Mesenchymal stem cell (in vitro differentiated cells and primary cell): Measurements from ENCODE around the gene STMN3.
"Not testable (repeated sequence)": the region's sequence is repeated elsewhere in the genome, so short reads cannot be mapped to it uniquely, and the experiment has no call there.

Experiments used
- DNase-seq: peaks from one replicate; pipeline ENCODE4 v3.0.0-alpha.2; 2013
- H2AFZ ChIP-seq: one replicate; pipeline ENCODE4 v1.6.1; 2013; ENCODE audit warnings: low read depth, mild to moderate bottlenecking, control low read depth, inconsistent platforms, low read length, moderate library complexity
- H2AK5ac ChIP-seq: 2 replicates; pipeline ENCODE4 v1.6.1; 2013; ENCODE audit warnings: low read length, moderate library complexity, mild to moderate bottlenecking, inconsistent platforms; ENCODE audit not compliant: severe bottlenecking
- H2BK120ac ChIP-seq: one replicate; pipeline ENCODE4 v1.6.1; 2013; ENCODE audit warnings: low read depth, mild to moderate bottlenecking, inconsistent platforms, low read length, moderate library complexity
- H2BK12ac ChIP-seq, 2 experiments: one replicate each; pipeline ENCODE4 v1.6.1; 2013; ENCODE audit warnings: inconsistent platforms in 2 of 2, low read length in 2 of 2, mild to moderate bottlenecking in 2 of 2, moderate library complexity in 2 of 2, control low read depth in 1 of 2
- H2BK15ac ChIP-seq: one replicate; pipeline ENCODE4 v1.6.1; 2013; ENCODE audit warnings: mild to moderate bottlenecking, low read depth, inconsistent platforms; ENCODE audit not compliant: poor library complexity, severe bottlenecking
- H2BK5ac ChIP-seq: 2 replicates; pipeline ENCODE4 v1.6.1; 2013; ENCODE audit warnings: low read depth, mild to moderate bottlenecking, low read length, control low read depth, inconsistent platforms; ENCODE audit not compliant: poor library complexity, severe bottlenecking
- H3K14ac ChIP-seq, 2 experiments: one replicate each; pipeline ENCODE4 v1.6.1; 2013; ENCODE audit warnings: inconsistent platforms in 2 of 2, low read length in 2 of 2, control low read depth in 1 of 2, mild to moderate bottlenecking in 1 of 2, moderate library complexity in 1 of 2
- H3K18ac ChIP-seq, 2 experiments: one replicate each; pipeline ENCODE4 v1.6.1; 2013; ENCODE audit warnings: inconsistent platforms in 2 of 2, low read length in 2 of 2, control low read depth in 1 of 2, low read depth in 1 of 2, mild to moderate bottlenecking in 1 of 2
- H3K23ac ChIP-seq, 2 experiments: one replicate each; pipeline ENCODE4 v1.6.1; 2013; ENCODE audit warnings: inconsistent platforms in 2 of 2, low read length in 2 of 2, mild to moderate bottlenecking in 2 of 2, moderate library complexity in 2 of 2, control low read depth in 1 of 2
- H3K27ac ChIP-seq: 2 replicates; pipeline ENCODE4 v1.5.1; 2013; ENCODE audit warnings: mild to moderate bottlenecking, moderate library complexity, low read length, control low read depth, inconsistent platforms; ENCODE audit not compliant: poor library complexity, severe bottlenecking
- H3K27me3 ChIP-seq, 2 experiments: 2 replicates each; pipeline versions ENCODE4 v1.6.1 to v1.7.0; 2013; ENCODE audit warnings: low read length in 2 of 2, mild to moderate bottlenecking in 2 of 2, moderate library complexity in 2 of 2, control low read depth in 1 of 2, inconsistent platforms in 1 of 2; ENCODE audit not compliant: control insufficient read depth in 1 of 2, insufficient read depth in 1 of 2
- H3K36me3 ChIP-seq, 2 experiments: 2 replicates each; pipeline versions ENCODE4 v1.6.1 to v1.7.0; 2013; ENCODE audit warnings: low read length in 2 of 2, control low read depth in 1 of 2, inconsistent platforms in 1 of 2, low read depth in 1 of 2, mild to moderate bottlenecking in 1 of 2; ENCODE audit not compliant: insufficient read depth in 2 of 2, control insufficient read depth in 1 of 2
- H3K4ac ChIP-seq, 2 experiments: one replicate each; pipeline ENCODE4 v1.6.1; 2013; ENCODE audit warnings: inconsistent platforms in 2 of 2, low read length in 2 of 2, mild to moderate bottlenecking in 2 of 2, moderate library complexity in 2 of 2, control low read depth in 1 of 2, low read depth in 1 of 2
- H3K4me1 ChIP-seq: 2 replicates; pipeline ENCODE4 v1.6.1; 2013; ENCODE audit warnings: low read depth, low read length, control low read depth; ENCODE audit not compliant: control insufficient read depth, insufficient read depth
- H3K4me2 ChIP-seq: 2 replicates; pipeline ENCODE4 v1.6.1; 2013; ENCODE audit warnings: low read length, mild to moderate bottlenecking, inconsistent platforms; ENCODE audit not compliant: poor library complexity, severe bottlenecking
- H3K4me3 ChIP-seq, 2 experiments: 2 replicates each; pipeline versions ENCODE4 v1.5.1 to v1.7.0; 2013; ENCODE audit warnings: low read length in 2 of 2, mild to moderate bottlenecking in 2 of 2, control low read depth in 1 of 2, low read depth in 1 of 2; ENCODE audit not compliant: insufficient read depth in 1 of 2
- H3K79me1 ChIP-seq: replicated peaks from 2 replicates; pipeline ENCODE4 v1.6.1; 2013; ENCODE audit warnings: mild to moderate bottlenecking, control low read depth, low read length, inconsistent platforms; ENCODE audit not compliant: poor library complexity, severe bottlenecking
- H3K9ac ChIP-seq: 2 replicates; pipeline ENCODE4 v1.7.0; 2013; ENCODE audit warnings: mild to moderate bottlenecking, low read length, moderate library complexity
- H3K9me3 ChIP-seq: 2 replicates; pipeline ENCODE4 v1.7.0; 2013; ENCODE audit warnings: mild to moderate bottlenecking, low read length; ENCODE audit not compliant: control insufficient read depth
- H4K8ac ChIP-seq: one replicate; pipeline ENCODE4 v1.6.1; 2013; ENCODE audit warnings: inconsistent platforms, mild to moderate bottlenecking, low read length, moderate library complexity
- H4K91ac ChIP-seq: one replicate; pipeline ENCODE4 v1.6.1; 2013; ENCODE audit warnings: mild to moderate bottlenecking, low read length, inconsistent platforms
- WGBS: methylation state at CpG from one replicate; pipeline ENCODE4 v1.1.7; 2013; ENCODE audit warnings: mixed read lengths; 5-methylcytosine and 5-hydroxymethylcytosine counted together

STMN3 gene

GRCh38 chr20:63602321-63602720 lies 50.9 kb downstream of the STMN3 start:
- H3K4ac ChIP-seq, result no peak overlapping the region
- no peak overlapping the region for H4K91ac ChIP-seq

GRCh38 chr20:63601679-63602078 lies 51.5 kb downstream of the STMN3 start:
- H4K8ac ChIP-seq, H2AFZ ChIP-seq, H3K4me2 ChIP-seq, H2BK5ac ChIP-seq, H2BK12ac ChIP-seq, H2AK5ac ChIP-seq, H3K4me1 ChIP-seq, H3K27ac ChIP-seq, H3K23ac ChIP-seq, H3K14ac ChIP-seq, H4K91ac ChIP-seq, H3K4ac ChIP-seq, H3K9ac ChIP-seq, H3K18ac ChIP-seq, H2BK120ac ChIP-seq, H3K4me3 ChIP-seq, H3K9me3 ChIP-seq, H3K27me3 ChIP-seq, DNase-seq, H2BK15ac ChIP-seq: not testable (repeated sequence)
- H3K79me1 ChIP-seq, result peaks cover 35% of the 10 kb centered on the region
- WGBS, result 68% methylated on average over 3 of the region's 8 CpGs
- peaks cover 52 to 56% of the 10 kb centered on the region in 2 experiments for H3K36me3 ChIP-seq

More at GRCh38 chr20:63602321-63602720, 50.9 kb downstream of the STMN3 start:
- H2BK5ac ChIP-seq, result no peak overlapping the region
- no peaks in the 10 kb centered on the region for H3K9me3 ChIP-seq
- no peak overlapping the region for H2AFZ ChIP-seq
- no peak overlapping the region for H2BK15ac ChIP-seq
- no peak overlapping the region for H3K23ac ChIP-seq
- peak overlapping the region; percentile 20 for H4K8ac ChIP-seq
- no peak overlapping the region for H3K18ac ChIP-seq
- peaks cover 36% of the 10 kb centered on the region for H3K79me1 ChIP-seq
- no peak overlapping the region for H3K4me3 ChIP-seq
- DNase-seq, result no peak
- WGBS, result 94% methylated on average over 3 of the region's 3 CpGs
- peaks cover 2% of the 10 kb centered on the region for H3K4me1 ChIP-seq
- H3K9ac ChIP-seq, result no peak overlapping the region
- H3K27ac ChIP-seq, result no peak overlapping the region
- H2BK12ac ChIP-seq, result no peak overlapping the region
- peaks cover 52 to 56% of the 10 kb centered on the region in 2 experiments for H3K36me3 ChIP-seq
- H2BK120ac ChIP-seq, result no peak overlapping the region
- H3K4me2 ChIP-seq, result no peak overlapping the region
- no peak overlapping the region for H2AK5ac ChIP-seq
- H3K14ac ChIP-seq, result no peak overlapping the region
- no peaks in the 10 kb centered on the region for H3K27me3 ChIP-seq

- Histone ChIP-seq H4K8ac (no peak overlapping the region), H3K4me2 (no peak overlapping the region), H2BK12ac (no peak overlapping the region), H3K79me1 (peaks cover 27% of the 10 kb centered on the region), H3K14ac (no peak overlapping the region), H3K9me3 (no peaks in the 10 kb centered on the region), H3K36me3 (peaks cover 55 to 75% of the 10 kb centered on the region in 2 experiments), H3K27me3 (no peaks in the 10 kb centered on the region), H3K27ac (no peak overlapping the region), H2AFZ (no peak overlapping the region), H3K4me1 (peaks cover 2% of the 10 kb centered on the region), H3K4ac (no peak overlapping the region), H3K4me3 (no peak overlapping the region), H2BK5ac (no peak overlapping the region), H2AK5ac (no peak overlapping the region), H3K18ac (no peak overlapping the region), H3K9ac (no peak overlapping the region), H4K91ac (no peak overlapping the region), H3K23ac (no peak overlapping the region), H2BK15ac (no peak overlapping the region), H2BK120ac (no peak overlapping the region)
- WGBS, result 91% methylated on average over 27 of the region's 27 CpGs
- DNase-seq, result no peak
Observed at GRCh38 chr20:63599396-63600050, 53.7 kb downstream of the STMN3 start.

GRCh38 chr20:63598479-63599395 lies 54.5 kb downstream of the STMN3 start:
- Histone ChIP-seq H3K14ac (no peak overlapping the region), H3K27me3 (no peaks in the 10 kb centered on the region), H2BK120ac (no peak overlapping the region), H2BK15ac (no peak overlapping the region), H3K23ac (no peak overlapping the region), H2BK12ac (no peak overlapping the region), H2AK5ac (no peak overlapping the region), H3K4ac (no peak overlapping the region), H3K79me1 (peaks cover 25% of the 10 kb centered on the region), H3K18ac (no peak overlapping the region), H4K8ac (no peak overlapping the region), H3K36me3 (peaks cover 51 to 80% of the 10 kb centered on the region in 2 experiments), H2BK5ac (no peak overlapping the region), H3K4me2 (no peak overlapping the region), H3K9ac (no peak overlapping the region), H3K9me3 (no peaks in the 10 kb centered on the region), H3K4me3 (no peak overlapping the region), H2AFZ (no peak overlapping the region), H4K91ac (no peak overlapping the region), H3K4me1 (peaks cover 6% of the 10 kb centered on the region), H3K27ac (no peak overlapping the region)
- 91% methylated on average over 33 of the region's 33 CpGs for WGBS
- DNase-seq, result no peak
